GM18873 (cell line): ENCODE data around the gene PDZK1IP1.
"Not testable (repeated sequence)": the region's sequence is repeated elsewhere in the genome, so short reads cannot be mapped to it uniquely, and the experiment has no call there.

Source experiments
- ATAC-seq: cut with Tn5 transposase; IDR thresholded peaks from one replicate; pipeline ENCODE4 v1.9.1; 2021; ENCODE audit warnings: mild to moderate bottlenecking, moderate library complexity, moderate number of reproducible peaks; ENCODE audit not compliant: unreplicated experiment, low FRiP score

The PDZK1IP1 gene

GRCh38 chr1:47183308-47184089, 6.3 kb downstream of the PDZK1IP1 start:
- ATAC-seq = no peak

DNA sequence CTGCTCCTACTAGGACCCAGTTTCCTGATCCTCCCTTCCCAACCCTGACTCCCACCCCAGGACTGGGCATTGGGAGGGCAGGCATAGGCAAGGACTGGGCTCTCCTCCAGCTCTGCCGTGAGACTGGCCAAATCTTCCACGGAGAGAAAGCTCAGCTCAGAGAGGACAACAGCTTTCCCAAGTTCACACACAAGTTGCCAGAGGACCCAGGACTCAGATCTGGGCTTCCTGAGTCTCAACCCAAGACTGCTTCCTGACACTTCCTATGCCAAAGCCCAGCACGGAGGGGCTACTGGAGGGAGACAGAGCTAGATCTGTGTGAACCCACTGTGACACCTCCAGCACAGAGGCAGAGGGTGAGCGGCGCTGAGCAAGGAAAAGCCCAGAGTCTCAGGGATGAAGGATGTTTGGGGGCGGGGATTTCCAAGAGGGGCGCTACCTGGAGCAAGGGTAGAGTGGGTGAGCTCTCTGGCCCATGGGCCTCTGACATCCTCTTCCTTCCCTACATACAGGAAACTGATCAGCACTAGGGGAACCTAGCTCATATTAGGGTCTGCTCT, 7.1 kb downstream of the PDZK1IP1 start:
- no peak for ATAC-seq

- no peak for ATAC-seq
These were observed 7.7 kb downstream of the PDZK1IP1 start for GRCh38 chr1:47181955-47182675.

- ATAC-seq = no peak
These were observed 8.5 kb downstream of the PDZK1IP1 start for GRCh38 chr1:47181095-47181954.

GRCh38 chr1:47180603-47181094, 9.2 kb downstream of the PDZK1IP1 start:
- no peak for ATAC-seq

DNA sequence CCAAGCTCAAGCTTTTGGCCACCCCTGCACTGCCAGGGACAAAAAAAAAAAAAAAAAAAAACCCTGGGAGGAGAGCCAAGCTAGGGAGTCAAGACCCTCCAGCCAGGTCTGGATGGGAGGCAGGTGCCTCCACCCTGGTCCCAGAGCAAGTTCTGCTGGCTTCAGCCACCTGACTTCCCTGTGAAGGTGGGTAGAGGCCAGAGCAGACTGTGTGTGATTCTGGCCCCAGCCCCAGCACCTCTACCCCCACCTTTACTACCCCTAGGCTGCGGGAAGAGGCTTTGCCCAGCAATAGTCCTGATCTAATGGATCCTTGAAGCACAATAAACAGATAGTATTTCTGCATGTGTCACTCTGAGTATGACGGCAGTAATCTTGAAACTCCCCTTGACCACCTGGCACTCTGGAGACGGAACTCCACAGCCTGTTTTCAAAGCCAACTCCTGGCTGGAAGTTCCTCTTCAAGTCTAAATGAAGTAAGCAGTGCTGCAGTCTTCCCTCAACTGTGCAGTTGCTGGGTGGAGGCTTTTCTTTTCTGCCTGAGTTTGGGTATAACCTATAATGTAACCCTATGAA, 9.8 kb downstream of the PDZK1IP1 start:
- ATAC-seq = no peak

DNA sequence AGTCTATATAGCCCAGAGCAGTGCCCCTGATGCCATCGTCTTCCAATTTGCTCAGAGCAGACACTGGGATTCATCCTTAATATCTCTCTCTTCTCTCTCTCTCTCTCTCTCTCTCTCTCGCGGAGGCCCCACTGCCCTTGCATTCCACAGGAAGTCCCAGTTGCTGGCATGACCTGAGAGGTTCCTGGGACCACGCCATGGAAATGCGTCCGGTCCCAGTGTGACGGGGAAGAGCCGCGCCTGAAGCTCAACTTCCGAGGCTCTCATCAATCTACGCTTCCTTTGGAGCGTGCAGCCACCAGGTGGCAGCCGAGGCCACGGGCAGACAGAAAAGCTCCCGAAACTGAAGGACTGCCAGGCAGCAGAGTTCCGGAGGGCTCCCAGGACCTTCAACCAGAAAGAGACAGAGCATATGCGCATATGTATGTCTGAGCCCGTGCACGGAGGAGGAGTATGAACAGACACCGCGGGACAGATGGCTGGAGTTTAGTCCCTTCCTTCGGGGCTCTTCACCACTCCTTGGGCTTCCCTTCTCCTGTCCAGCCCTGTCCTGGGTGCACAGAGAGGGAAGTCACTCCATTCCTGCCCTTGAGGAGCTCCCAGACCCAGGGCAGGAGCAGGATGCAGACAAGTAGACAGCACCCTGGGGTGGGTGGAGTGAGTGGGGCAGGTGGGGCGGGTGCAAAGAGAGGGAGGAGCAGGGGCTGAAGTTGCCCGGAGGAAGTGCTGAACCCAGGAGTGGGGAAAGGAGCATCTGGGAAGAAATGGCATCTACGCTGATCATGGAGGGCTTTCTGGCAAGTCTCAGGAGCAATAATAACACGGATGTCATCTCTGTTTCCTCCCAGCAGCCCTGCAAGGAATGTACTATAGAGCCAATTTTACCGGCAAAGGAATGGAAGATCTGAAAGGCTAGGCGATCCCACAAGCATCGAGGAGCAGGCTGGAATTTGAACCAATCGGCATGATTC, 10.5 kb downstream of the PDZK1IP1 start:
- peak; percentile 71 for ATAC-seq

DNA sequence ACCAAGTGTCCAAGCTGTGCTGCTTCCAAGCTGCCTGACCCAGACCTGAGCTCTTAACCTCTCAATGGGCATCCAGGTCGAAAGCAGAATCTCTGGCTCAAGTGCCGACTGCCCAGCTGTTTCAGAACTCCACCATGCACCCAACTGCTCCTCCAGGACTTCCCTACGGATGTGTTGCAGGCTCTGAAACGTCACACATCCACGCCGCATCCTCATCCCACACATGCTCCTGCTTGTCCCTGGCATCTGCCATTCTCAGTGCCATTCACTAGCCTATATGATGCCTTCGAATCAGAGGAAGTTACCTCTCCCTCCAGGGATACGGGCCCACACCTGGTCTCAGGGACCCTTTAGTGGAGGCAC, 11.2 kb downstream of the PDZK1IP1 start:
- ATAC-seq = no peak

- ATAC-seq = no peak
These were observed 11.8 kb downstream of the PDZK1IP1 start for GRCh38 chr1:47178020-47178419.

DNA sequence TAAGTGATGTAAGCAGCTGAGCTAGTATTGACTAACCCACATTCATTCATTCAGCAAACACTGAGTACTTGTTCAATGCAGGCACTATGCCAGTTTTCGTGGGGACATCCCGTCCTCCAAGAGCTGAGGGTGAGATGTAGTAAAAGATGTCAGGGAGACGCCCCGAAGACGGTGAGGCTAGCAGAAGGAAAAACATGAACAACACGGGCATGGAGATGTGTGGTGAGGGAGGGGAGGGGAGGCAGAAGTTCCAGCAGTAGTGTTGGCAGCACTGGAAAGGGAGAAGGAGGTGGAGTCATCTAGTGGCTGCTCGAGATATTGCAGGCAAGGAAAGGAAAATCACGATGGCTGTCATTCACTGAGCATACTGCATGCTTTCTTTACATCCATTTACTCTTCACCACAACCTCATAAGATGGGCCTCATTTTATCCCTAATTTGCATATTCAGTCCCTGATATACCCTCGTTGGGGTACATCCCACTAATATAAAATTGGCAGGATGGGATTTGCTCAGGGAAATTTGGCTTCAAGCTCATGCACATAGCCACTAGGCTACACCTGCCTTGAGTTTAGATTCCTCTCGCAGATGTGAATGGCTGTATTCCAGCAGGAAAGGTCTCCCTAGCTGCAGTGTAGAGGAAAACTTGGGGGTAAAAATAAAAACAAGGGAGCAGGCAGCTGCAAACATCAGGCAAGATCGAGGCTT, 14.5 kb downstream of the PDZK1IP1 start:
- ATAC-seq = no peak

DNA sequence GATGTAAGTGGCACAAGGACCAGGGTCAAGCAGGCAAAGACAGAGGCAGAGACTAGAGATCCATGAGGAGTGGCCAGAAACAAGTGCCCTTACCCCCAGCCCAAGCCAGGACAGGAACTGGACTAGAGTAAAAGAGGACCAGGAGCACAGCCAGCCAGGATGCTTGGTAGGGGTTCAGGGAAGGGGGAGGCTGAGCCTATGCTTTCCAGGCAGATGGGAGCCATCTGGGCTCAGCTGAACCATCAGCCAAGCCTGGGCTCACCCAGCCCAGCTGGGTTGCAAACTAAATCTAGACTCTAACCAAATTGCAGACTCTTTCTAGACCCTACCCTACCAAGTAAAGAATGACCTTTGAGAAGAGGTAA, 15.2 kb downstream of the PDZK1IP1 start:
- ATAC-seq = no peak

DNA sequence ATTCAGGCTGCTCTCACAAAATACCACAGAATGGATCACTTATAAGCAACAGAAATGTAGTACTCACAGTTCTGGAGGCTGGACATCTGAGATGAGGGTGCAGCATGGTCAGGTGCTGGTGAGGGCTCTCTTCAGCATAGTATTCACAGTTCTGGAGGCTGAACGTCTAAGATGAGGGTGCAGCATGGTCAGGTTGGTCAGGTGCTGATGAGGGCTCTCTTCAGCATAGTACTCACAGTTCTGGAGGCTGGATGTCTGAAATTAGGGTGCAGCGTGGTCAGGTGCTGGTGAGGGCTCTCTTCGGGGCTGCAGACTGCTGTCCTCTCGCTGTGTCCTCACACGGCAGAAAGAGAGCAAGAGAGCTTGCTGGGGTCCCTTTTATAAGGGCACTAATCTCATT, 17.1 kb downstream of the PDZK1IP1 start:
- ATAC-seq = no peak

- ATAC-seq = no peak
These were observed 25.3 kb downstream of the PDZK1IP1 start for GRCh38 chr1:47164552-47164951.

- ATAC-seq = no peak
These were observed 28.4 kb downstream of the PDZK1IP1 start for GRCh38 chr1:47161298-47162040.

- no peak for ATAC-seq
These were observed 29.1 kb downstream of the PDZK1IP1 start for GRCh38 chr1:47160716-47161115.

DNA sequence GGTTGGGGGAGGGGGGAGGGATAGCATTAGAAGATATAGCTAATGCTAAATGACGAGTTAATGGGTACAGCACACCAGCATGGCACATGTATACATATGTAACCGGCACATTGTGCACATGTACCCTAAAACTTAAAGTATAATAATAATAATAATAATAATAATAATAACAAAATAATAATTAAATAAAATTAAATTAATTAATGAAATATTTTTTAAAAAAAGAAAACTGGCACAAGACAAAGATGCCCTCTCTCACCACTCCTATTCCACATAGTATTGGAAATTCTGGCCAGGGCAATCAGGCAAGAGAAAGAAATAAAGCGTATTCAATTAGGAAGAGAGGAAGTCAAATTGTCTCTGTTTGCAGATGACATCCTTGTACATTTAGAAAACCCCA, 31.9 kb downstream of the PDZK1IP1 start:
- not testable (repeated sequence) for ATAC-seq

- ATAC-seq = not testable (repeated sequence)
These were observed 33.4 kb downstream of the PDZK1IP1 start for GRCh38 chr1:47156457-47156856.

- not testable (repeated sequence) for ATAC-seq
These were observed 40.7 kb downstream of the PDZK1IP1 start for GRCh38 chr1:47149162-47149561.
